Measurements from ENCODE around the gene FRS2.
A peak's percentile ranks its signal among the peaks of the same experiment; 100 is the strongest.
"Not testable (repeated sequence)": the region's sequence is repeated elsewhere in the genome, so short reads cannot be mapped to it uniquely, and the experiment has no call there.

Gene FRS2

GRCh38 chr12:69470189-69471075 lies at the start of gene FRS2:
Gene FRS2 (plus strand): TSS chr12:69470388. CDS start chr12:69569031, 98,643 bp downstream.
- peak; percentile 71 to 87 for DNase-seq (ENCODE audit: extremely low read depth in 1 of 2, low read depth in 1 of 2)

- DNase-seq (ENCODE audit: extremely low read depth in 1 of 2, low read depth in 1 of 2): no peak
Observed at GRCh38 chr12:69421548-69421947, 48.6 kb upstream of the FRS2 start.

- DNase-seq (ENCODE audit: extremely low read depth in 1 of 2, low read depth in 1 of 2): no peak
Observed at GRCh38 chr12:69423037-69423905, 46.9 kb upstream of the FRS2 start.

GRCh38 chr12:69425417-69425816 lies 44.8 kb upstream of the FRS2 start:
- no peak for DNase-seq (ENCODE audit: extremely low read depth in 1 of 2, low read depth in 1 of 2)

GRCh38 chr12:69428351-69429073 lies 41.7 kb upstream of the FRS2 start:
- no peak for DNase-seq (ENCODE audit: extremely low read depth in 1 of 2, low read depth in 1 of 2)

GRCh38 chr12:69430942-69431590 lies 39.1 kb upstream of the FRS2 start:
- no peak for DNase-seq (ENCODE audit: extremely low read depth in 1 of 2, low read depth in 1 of 2)

GRCh38 chr12:69431591-69432222 lies 38.5 kb upstream of the FRS2 start:
- DNase-seq (ENCODE audit: extremely low read depth in 1 of 2, low read depth in 1 of 2): no peak

GRCh38 chr12:69433653-69434052 lies 36.5 kb upstream of the FRS2 start:
- DNase-seq (ENCODE audit: extremely low read depth in 1 of 2, low read depth in 1 of 2): no peak

GRCh38 chr12:69435644-69436043 lies 34.5 kb upstream of the FRS2 start:
- no peak for DNase-seq (ENCODE audit: extremely low read depth in 1 of 2, low read depth in 1 of 2)

- no peak for DNase-seq (ENCODE audit: extremely low read depth in 1 of 2, low read depth in 1 of 2)
Observed at GRCh38 chr12:69437073-69437472, 33.1 kb upstream of the FRS2 start.

GRCh38 chr12:69438539-69438938 lies 31.6 kb upstream of the FRS2 start:
- DNase-seq (ENCODE audit: extremely low read depth in 1 of 2, low read depth in 1 of 2): no peak

GRCh38 chr12:69440016-69440415 lies 30.2 kb upstream of the FRS2 start:
- no peak for DNase-seq (ENCODE audit: extremely low read depth in 1 of 2, low read depth in 1 of 2)

GRCh38 chr12:69440886-69441285 lies 29.3 kb upstream of the FRS2 start:
- DNase-seq (ENCODE audit: extremely low read depth in 1 of 2, low read depth in 1 of 2): no peak

GRCh38 chr12:69442894-69443293 lies 27.3 kb upstream of the FRS2 start:
- no peak for DNase-seq (ENCODE audit: extremely low read depth in 1 of 2, low read depth in 1 of 2)

GRCh38 chr12:69443916-69444315 lies 26.3 kb upstream of the FRS2 start:
- no peak for DNase-seq (ENCODE audit: extremely low read depth in 1 of 2, low read depth in 1 of 2)

- DNase-seq (ENCODE audit: extremely low read depth in 1 of 2, low read depth in 1 of 2): no peak
Observed at GRCh38 chr12:69447892-69448291, 22.3 kb upstream of the FRS2 start.

- not testable (repeated sequence) for DNase-seq (ENCODE audit: extremely low read depth in 1 of 2, low read depth in 1 of 2)
Observed at GRCh38 chr12:69452598-69453132, 17.5 kb upstream of the FRS2 start.

GRCh38 chr12:69456239-69456638 lies 13.9 kb upstream of the FRS2 start:
- no peak for DNase-seq (ENCODE audit: extremely low read depth in 1 of 2, low read depth in 1 of 2)

- DNase-seq (ENCODE audit: extremely low read depth in 1 of 2, low read depth in 1 of 2): no peak
Observed at GRCh38 chr12:69457433-69457832, 12.8 kb upstream of the FRS2 start.

- no peak for DNase-seq (ENCODE audit: extremely low read depth in 1 of 2, low read depth in 1 of 2)
Observed at GRCh38 chr12:69459477-69459876, 10.7 kb upstream of the FRS2 start.
